Skeletal muscle satellite cell (primary cell): ENCODE measurements around the gene ATAD1.
"Not testable (repeated sequence)": the region's sequence is repeated elsewhere in the genome, so short reads cannot be mapped to it uniquely, and the experiment has no call there.

Source experiments
- H3K27me3 ChIP-seq: 2 replicates; pipeline ENCODE4 v1.7.0; 2013; ENCODE audit warnings: low read length; ENCODE audit not compliant: control insufficient read depth, insufficient read depth
- H3K36me3 ChIP-seq: 2 replicates; pipeline ENCODE4 v1.7.0; 2013; ENCODE audit warnings: mild to moderate bottlenecking, control low read depth, low read length; ENCODE audit not compliant: insufficient read depth
- H3K4me1 ChIP-seq: 2 replicates; pipeline ENCODE4 v1.7.0; 2013; ENCODE audit warnings: low read length; ENCODE audit not compliant: control insufficient read depth, insufficient read depth
- H3K4me2 ChIP-seq: 2 replicates; pipeline ENCODE4 v1.7.0; 2013; ENCODE audit warnings: mild to moderate bottlenecking, low read length
- H3K4me3 ChIP-seq: 2 replicates; pipeline ENCODE4 v1.7.0; 2013; ENCODE audit warnings: low read length
- H3K9ac ChIP-seq: 2 replicates; pipeline ENCODE4 v1.7.0; 2013; ENCODE audit warnings: mild to moderate bottlenecking, low read depth, low read length, moderate library complexity
- H3K9me3 ChIP-seq: replicated peaks from 2 replicates; pipeline ENCODE4 v1.7.0; 2013; ENCODE audit warnings: mild to moderate bottlenecking, control low read depth, low read length

ATAD1 gene

DNA sequence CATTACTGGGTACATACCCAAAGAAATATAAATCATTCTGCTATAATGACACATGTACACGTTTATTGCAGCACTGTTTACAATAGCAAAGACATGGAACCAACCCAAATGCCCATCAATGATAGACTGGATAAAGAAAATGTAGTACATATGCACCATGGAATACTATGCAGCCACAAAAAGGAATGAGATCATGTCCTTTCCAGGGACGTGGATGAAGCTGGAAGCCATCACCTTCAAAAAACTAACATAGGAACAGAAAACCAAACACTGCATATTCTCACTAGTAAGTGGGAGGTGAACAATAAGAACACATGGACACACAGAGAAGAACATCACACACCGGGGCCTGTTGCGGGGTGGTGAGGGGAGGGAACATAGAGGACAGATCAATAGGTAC lies 69.8 kb downstream of the ATAD1 start:
- not testable (repeated sequence) for H3K4me1 ChIP-seq, H3K9me3 ChIP-seq, H3K27me3 ChIP-seq, H3K4me3 ChIP-seq, H3K9ac ChIP-seq, H3K4me2 ChIP-seq
- peaks cover 33% of the 10 kb centered on the region for H3K36me3 ChIP-seq

- Histone ChIP-seq H3K4me1 (no peaks in the 10 kb centered on the region), H3K9ac (no peak overlapping the region), H3K27me3 (no peaks in the 10 kb centered on the region), H3K9me3 (no peaks in the 10 kb centered on the region), H3K4me3 (no peak overlapping the region), H3K4me2 (no peak overlapping the region), H3K36me3 (peaks cover 34% of the 10 kb centered on the region)
Observed at GRCh38 chr10:87746911-87747310, 71.1 kb downstream of the ATAD1 start.

DNA sequence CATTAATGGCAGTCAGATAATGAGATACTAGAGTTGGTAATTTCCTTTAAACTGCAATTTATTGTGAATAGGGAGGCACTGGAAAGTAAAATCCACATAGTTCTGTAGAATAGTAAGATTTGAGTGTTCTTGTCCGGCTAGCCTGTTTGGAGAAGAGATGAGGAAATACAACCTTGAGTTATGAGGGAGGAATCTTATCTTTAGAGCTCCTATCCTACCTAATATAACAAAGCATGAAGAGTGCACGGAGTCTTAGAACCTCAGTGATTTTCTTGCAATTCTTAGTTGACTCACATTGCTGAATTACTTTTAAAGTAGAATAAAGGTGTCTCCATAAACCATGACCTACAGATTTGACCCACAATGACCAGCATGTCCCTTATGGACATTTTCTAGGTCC lies 73.4 kb downstream of the ATAD1 start:
- Histone ChIP-seq H3K4me1 (peaks cover 9% of the 10 kb centered on the region), H3K4me3 (no peak overlapping the region), H3K36me3 (peaks cover 33% of the 10 kb centered on the region), H3K9me3 (no peaks in the 10 kb centered on the region), H3K4me2 (no peak overlapping the region), H3K9ac (no peak overlapping the region), H3K27me3 (no peaks in the 10 kb centered on the region)

- not testable (repeated sequence) for H3K4me2 ChIP-seq, H3K9ac ChIP-seq, H3K9me3 ChIP-seq, H3K27me3 ChIP-seq, H3K4me3 ChIP-seq, H3K4me1 ChIP-seq
- peaks cover 26% of the 10 kb centered on the region for H3K36me3 ChIP-seq
Observed at GRCh38 chr10:87742992-87743610, 74.9 kb downstream of the ATAD1 start.

GRCh38 chr10:87740254-87740655 lies 77.8 kb downstream of the ATAD1 start:
- H3K4me3 ChIP-seq, result no peak overlapping the region
- no peak overlapping the region for H3K4me2 ChIP-seq
- H3K9ac ChIP-seq, result no peak overlapping the region
- no peaks in the 10 kb centered on the region for H3K27me3 ChIP-seq
- H3K4me1 ChIP-seq, result peaks cover 9% of the 10 kb centered on the region
- peaks cover 18% of the 10 kb centered on the region for H3K36me3 ChIP-seq
- H3K9me3 ChIP-seq, result no peaks in the 10 kb centered on the region

GRCh38 chr10:87739703-87740102 lies 78.3 kb downstream of the ATAD1 start:
- H3K9ac ChIP-seq, result no peak overlapping the region
- no peaks in the 10 kb centered on the region for H3K9me3 ChIP-seq
- no peak overlapping the region for H3K4me3 ChIP-seq
- H3K27me3 ChIP-seq, result no peaks in the 10 kb centered on the region
- no peak overlapping the region for H3K4me2 ChIP-seq
- H3K36me3 ChIP-seq, result peaks cover 13% of the 10 kb centered on the region
- H3K4me1 ChIP-seq, result peaks cover 12% of the 10 kb centered on the region

GRCh38 chr10:87738253-87738652 lies 79.8 kb downstream of the ATAD1 start:
- not testable (repeated sequence) for H3K4me3 ChIP-seq, H3K9ac ChIP-seq, H3K36me3 ChIP-seq, H3K27me3 ChIP-seq, H3K4me2 ChIP-seq, H3K9me3 ChIP-seq
- H3K4me1 ChIP-seq, result peaks cover 12% of the 10 kb centered on the region

- H3K4me3 ChIP-seq, result no peak overlapping the region
- no peaks in the 10 kb centered on the region for H3K9me3 ChIP-seq
- H3K4me2 ChIP-seq, result no peak overlapping the region
- no peaks in the 10 kb centered on the region for H3K27me3 ChIP-seq
- no peak overlapping the region for H3K9ac ChIP-seq
- peaks cover 9% of the 10 kb centered on the region for H3K4me1 ChIP-seq
- H3K36me3 ChIP-seq, result peaks cover 9% of the 10 kb centered on the region
Observed at GRCh38 chr10:87734987-87735827, 82.8 kb downstream of the ATAD1 start.

DNA sequence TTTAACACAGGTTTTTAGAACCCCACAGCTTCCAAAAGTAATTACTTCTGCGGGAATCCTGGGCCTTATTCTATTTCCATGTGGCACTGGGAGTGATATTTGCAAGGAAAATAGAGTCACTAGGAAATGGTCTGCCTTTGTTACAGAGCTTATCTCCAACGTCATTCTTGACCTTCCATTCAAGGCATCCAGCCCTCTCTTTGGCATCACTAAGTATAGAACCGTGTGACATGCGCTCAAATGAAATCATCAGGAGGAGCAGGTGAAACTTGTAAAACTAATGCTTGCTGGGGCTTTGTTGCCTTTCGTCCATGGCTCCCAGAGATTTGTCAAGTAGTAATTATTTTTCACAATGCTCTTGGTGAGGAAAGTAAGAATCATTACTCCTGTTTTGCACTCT lies 84.9 kb downstream of the ATAD1 start:
- no peaks in the 10 kb centered on the region for H3K9me3 ChIP-seq
- H3K9ac ChIP-seq, result no peak overlapping the region
- no peak overlapping the region for H3K4me3 ChIP-seq
- peaks cover 15% of the 10 kb centered on the region for H3K36me3 ChIP-seq
- peaks cover 4% of the 10 kb centered on the region for H3K4me1 ChIP-seq
- no peaks in the 10 kb centered on the region for H3K27me3 ChIP-seq
- no peak overlapping the region for H3K4me2 ChIP-seq

- H3K36me3 ChIP-seq, result peaks cover 21% of the 10 kb centered on the region
- H3K27me3 ChIP-seq, result no peaks in the 10 kb centered on the region
- no peak overlapping the region for H3K4me2 ChIP-seq
- no peak overlapping the region for H3K9ac ChIP-seq
- no peak overlapping the region for H3K4me3 ChIP-seq
- peaks cover 1% of the 10 kb centered on the region for H3K4me1 ChIP-seq
- H3K9me3 ChIP-seq, result no peaks in the 10 kb centered on the region
Observed at GRCh38 chr10:87729940-87730339, 88.1 kb downstream of the ATAD1 start.

GRCh38 chr10:87724789-87725188 lies 93.2 kb downstream of the ATAD1 start:
- Histone ChIP-seq H3K36me3 (peaks cover 12% of the 10 kb centered on the region), H3K4me1 (peaks cover 9% of the 10 kb centered on the region), H3K4me3 (no peak overlapping the region), H3K4me2 (no peak overlapping the region), H3K27me3 (no peaks in the 10 kb centered on the region), H3K9me3 (no peaks in the 10 kb centered on the region), H3K9ac (no peak overlapping the region)

- no peak overlapping the region for H3K9ac ChIP-seq
- peaks cover 6% of the 10 kb centered on the region for H3K36me3 ChIP-seq
- no peak overlapping the region for H3K4me2 ChIP-seq
- peaks cover 9% of the 10 kb centered on the region for H3K4me1 ChIP-seq
- H3K4me3 ChIP-seq, result no peak overlapping the region
- H3K27me3 ChIP-seq, result no peaks in the 10 kb centered on the region
- no peaks in the 10 kb centered on the region for H3K9me3 ChIP-seq
Observed at GRCh38 chr10:87723500-87723899, 94.5 kb downstream of the ATAD1 start.
